Measurements from ENCODE around the gene THEMIS. TPM values are rescaled to one million over a fixed set of nuclear protein-coding genes. Genes with fewer than 3 reads are reported as not detected.
"Not testable (repeated sequence)": the region's sequence is repeated elsewhere in the genome, so short reads cannot be mapped to it uniquely, and the experiment has no call there.

THEMIS gene
- polyA plus RNA-seq, 1 donor (not counting 4 experiments of a cell fraction or from before 2014, with no cell fraction given), result not detected

GRCh38 chr6:127690588-127690987 lies 210.3 kb downstream of the THEMIS start:
- no peaks in the 10 kb centered on the region for H3K4me1 ChIP-seq (ENCODE audit: control insufficient read depth, extremely low read depth, insufficient read depth, low read length)
- H3K9me1 ChIP-seq (ENCODE audit: control insufficient read depth, extremely low read depth, insufficient read depth, low read length), result no peaks in the 10 kb centered on the region
- H3K79me2 ChIP-seq (ENCODE audit: control insufficient read depth, insufficient read depth, low read length), result no peaks in the 10 kb centered on the region
- H4K20me1 ChIP-seq (ENCODE audit: control insufficient read depth, extremely low read depth, insufficient read depth, low read length), result no peaks in the 10 kb centered on the region
- H3K27ac ChIP-seq (ENCODE audit: control insufficient read depth, insufficient read depth, low read length), result no peak overlapping the region
- no peaks in the 10 kb centered on the region for H3K36me3 ChIP-seq (ENCODE audit: control insufficient read depth in 2 of 2, extremely low read depth in 1 of 2, insufficient read depth in 2 of 2, low read length in 2 of 2)
- no peak overlapping the region for H3K4me3 ChIP-seq (ENCODE audit: control insufficient read depth in 2 of 3, extremely low read depth in 1 of 3, insufficient read depth in 2 of 3, low read depth in 1 of 3, low read length in 3 of 3)
- TF ChIP-seq CTCF (optimal IDR thresholded peaks at IDR 0.05 in 1 of 3, IDR thresholded peaks at IDR 0.05 in 1 of 3, conservative IDR thresholded peaks at IDR 0.05 in 1 of 3; ENCODE audit: extremely low read depth in 1 of 3, insufficient read depth in 2 of 3, low read length in 3 of 3) (no peak), EZH2 (IDR thresholded peaks at IDR 0.05; ENCODE audit: low read length) (no peak)
- FAIRE-seq, result no peak
- no peak overlapping the region for H2AFZ ChIP-seq (ENCODE audit: control insufficient read depth, low read length)
- DNase-seq (ENCODE audit: low read depth, low spot score), result no peak
- no peak overlapping the region for H3K9ac ChIP-seq (ENCODE audit: control insufficient read depth, extremely low read depth, insufficient read depth, low read length)
- dilution Hi-C loops (cut with MboI; ENCODE audit: extremely low pct_ligation_motif_present, low sequenced_read_pairs), result no loop called here
- no peak overlapping the region for H3K4me2 ChIP-seq (ENCODE audit: control insufficient read depth, extremely low read depth, insufficient read depth, low read depth, low read length)
- peaks cover 7% of the 10 kb centered on the region for H3K27me3 ChIP-seq (ENCODE audit: control insufficient read depth, extremely low read depth, insufficient read depth, low read length)
- H3K9me3 ChIP-seq (ENCODE audit: control insufficient read depth, low read depth, low read length), result no peaks in the 10 kb centered on the region

- Histone ChIP-seq H3K27ac (ENCODE audit: control insufficient read depth, insufficient read depth, low read length) (no peak overlapping the region), H4K20me1 (ENCODE audit: control insufficient read depth, extremely low read depth, insufficient read depth, low read length) (no peaks in the 10 kb centered on the region), H3K4me1 (ENCODE audit: control insufficient read depth, extremely low read depth, insufficient read depth, low read length) (no peaks in the 10 kb centered on the region), H2AFZ (ENCODE audit: control insufficient read depth, low read length) (no peak overlapping the region), H3K9ac (ENCODE audit: control insufficient read depth, extremely low read depth, insufficient read depth, low read length) (no peak overlapping the region), H3K9me3 (ENCODE audit: control insufficient read depth, low read depth, low read length) (no peaks in the 10 kb centered on the region), H3K9me1 (ENCODE audit: control insufficient read depth, extremely low read depth, insufficient read depth, low read length) (no peaks in the 10 kb centered on the region), H3K27me3 (ENCODE audit: control insufficient read depth, extremely low read depth, insufficient read depth, low read length) (peaks cover 5% of the 10 kb centered on the region), H3K36me3 (ENCODE audit: control insufficient read depth in 2 of 2, extremely low read depth in 1 of 2, insufficient read depth in 2 of 2, low read length in 2 of 2) (no peaks in the 10 kb centered on the region), H3K4me3 (ENCODE audit: control insufficient read depth in 2 of 3, extremely low read depth in 1 of 3, insufficient read depth in 2 of 3, low read depth in 1 of 3, low read length in 3 of 3) (no peak overlapping the region), H3K4me2 (ENCODE audit: control insufficient read depth, extremely low read depth, insufficient read depth, low read depth, low read length) (no peak overlapping the region), H3K79me2 (ENCODE audit: control insufficient read depth, insufficient read depth, low read length) (no peaks in the 10 kb centered on the region)
- dilution Hi-C loops (cut with MboI; ENCODE audit: extremely low pct_ligation_motif_present, low sequenced_read_pairs), result no loop called here
- no peak for DNase-seq (ENCODE audit: low read depth, low spot score)
- TF ChIP-seq EZH2 (IDR thresholded peaks at IDR 0.05; ENCODE audit: low read length), result no peak
- peak in 2 of 3 experiments; percentile 54 to 57 for TF ChIP-seq CTCF (optimal IDR thresholded peaks at IDR 0.05 in 1 of 3, IDR thresholded peaks at IDR 0.05 in 1 of 3, conservative IDR thresholded peaks at IDR 0.05 in 1 of 3; ENCODE audit: extremely low read depth in 1 of 3, insufficient read depth in 2 of 3, low read length in 3 of 3)
- no peak for FAIRE-seq
Observed at GRCh38 chr6:127690092-127690491, 210.8 kb downstream of the THEMIS start.

- H2AFZ ChIP-seq (ENCODE audit: control insufficient read depth, low read length); H3K4me3 ChIP-seq (ENCODE audit: control insufficient read depth in 2 of 3, extremely low read depth in 1 of 3, insufficient read depth in 2 of 3, low read depth in 1 of 3, low read length in 3 of 3); H3K4me1 ChIP-seq (ENCODE audit: control insufficient read depth, extremely low read depth, insufficient read depth, low read length); H3K79me2 ChIP-seq (ENCODE audit: control insufficient read depth, insufficient read depth, low read length); DNase-seq (ENCODE audit: low read depth, low spot score); H3K4me2 ChIP-seq (ENCODE audit: control insufficient read depth, extremely low read depth, insufficient read depth, low read depth, low read length); H4K20me1 ChIP-seq (ENCODE audit: control insufficient read depth, extremely low read depth, insufficient read depth, low read length); H3K36me3 ChIP-seq (ENCODE audit: control insufficient read depth in 2 of 2, extremely low read depth in 1 of 2, insufficient read depth in 2 of 2, low read length in 2 of 2); FAIRE-seq; H3K9ac ChIP-seq (ENCODE audit: control insufficient read depth, extremely low read depth, insufficient read depth, low read length); H3K27ac ChIP-seq (ENCODE audit: control insufficient read depth, insufficient read depth, low read length); H3K27me3 ChIP-seq (ENCODE audit: control insufficient read depth, extremely low read depth, insufficient read depth, low read length); dilution Hi-C loops (cut with MboI; ENCODE audit: extremely low pct_ligation_motif_present, low sequenced_read_pairs); H3K9me3 ChIP-seq (ENCODE audit: control insufficient read depth, low read depth, low read length); H3K9me1 ChIP-seq (ENCODE audit: control insufficient read depth, extremely low read depth, insufficient read depth, low read length): not testable (repeated sequence)
Observed at GRCh38 chr6:127687490-127687889, 213.4 kb downstream of the THEMIS start.
